Right cardiac atrium (tissue), 5 donors: ENCODE measurements around the gene CNTNAP2. TPM values are rescaled to one million over a fixed set of nuclear protein-coding genes. Genes with fewer than 3 reads are reported as not detected.

Source experiments
- ATAC-seq, 2 donors: fragments of 200-7000 bp; cut with Tn5 transposase; one replicate each; pipeline versions ENCODE4 v1.8.0 to v1.9.1; 2020; ENCODE audit warnings: moderate library complexity in 2 of 2, mild to moderate bottlenecking in 1 of 2
- DNase-seq, 3 donors: peaks; one replicate each; pipeline ENCODE4 v3.0.0-alpha.2; 2020
- H3K27ac ChIP-seq: one replicate; pipeline ENCODE4 v1.5.1; 2013; ENCODE audit warnings: mild to moderate bottlenecking, low read length, control low read depth, moderate library complexity
- H3K27me3 ChIP-seq: one replicate; pipeline ENCODE4 v1.6.1; 2013; ENCODE audit not compliant: control insufficient read depth, insufficient read depth
- H3K4me1 ChIP-seq: one replicate; pipeline ENCODE4 v1.6.1; 2013; ENCODE audit warnings: low read length; ENCODE audit not compliant: control insufficient read depth, insufficient read depth
- H3K4me3 ChIP-seq: one replicate; pipeline ENCODE4 v1.5.1; 2013; ENCODE audit warnings: low read length, control low read depth
- H3K9me3 ChIP-seq: one replicate; pipeline ENCODE4 v1.6.1; 2013; ENCODE audit warnings: low read length; ENCODE audit not compliant: control insufficient read depth
- WGBS: extraction: QIAGEN DNeasy Blood & Tissue Kit; methylation state at CpG from one replicate; pipeline ENCODE4 v1.1.7; 2013; 5-methylcytosine and 5-hydroxymethylcytosine counted together
- intact Hi-C, 4 donors: fragments of 100-400 bp; cut with DNase I; formaldehyde crosslinking; loops; one replicate each; pipeline versions ENCODE4 v1.11.0 to v1.14.0; 2022 to 2023
- polyA plus RNA-seq: library from polyadenylated mRNA; stranded (reverse); fragments of 200-250 nt; gene quantifications from one replicate; pipeline ENCODE4 v1.2.3, GENCODE V29; 2013
- total RNA-seq, 4 donors: library from RNA; stranded (reverse); fragmentation: NEBNext Ultra II Directional; extraction: Animal tissue kit (Norgen Biotek cat#: 25700); gene quantifications; one replicate each; pipeline ENCODE4 v1.2.1, GENCODE V29; 2021
- donor health status: healthy with polysubstance abuse.
- donor health status: DM: no; HTN: yes; CAD: no.
- donor health status: DM: no; HTN: no; CAD: no.
- donor health status: DM: no; HTN: yes; CAD: no; lungs with severe emphysema.
- donor health status: DM: yes; HTN: yes; CAD: no.

The CNTNAP2 gene
- total and polyA plus RNA-seq, 5 donors = 0.23 to 1.7 (median 0.91) TPM; not detected in 1

DNA sequence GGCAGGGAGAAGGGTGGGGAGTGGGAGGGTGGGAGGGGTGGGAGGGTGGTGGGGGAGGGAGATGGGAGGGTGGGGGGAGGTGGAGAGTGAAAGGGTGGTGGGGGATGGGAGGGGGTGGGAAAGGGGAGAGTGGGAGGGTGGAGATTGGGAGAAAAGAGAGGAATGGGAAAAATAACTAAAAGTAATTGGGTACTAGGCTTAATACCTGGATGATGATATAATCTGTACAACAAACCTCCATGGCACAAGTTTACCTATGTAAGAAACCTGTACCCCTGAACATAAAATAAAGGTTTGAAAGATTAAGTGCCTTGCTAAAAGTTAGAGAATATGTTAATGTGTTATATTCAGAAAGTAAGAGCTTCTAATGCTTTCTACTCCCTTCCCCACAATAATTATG, 564.9 kb downstream of the CNTNAP2 start:
- ATAC-seq (no peak), DNase-seq (no peak)
- Histone ChIP-seq H3K9me3 (no peaks in the 10 kb centered on the region), H3K4me1 (no peaks in the 10 kb centered on the region), H3K4me3 (no peak overlapping the region), H3K27ac (no peak overlapping the region), H3K27me3 (no peaks in the 10 kb centered on the region)
- intact Hi-C loops = no loop called here

DNA sequence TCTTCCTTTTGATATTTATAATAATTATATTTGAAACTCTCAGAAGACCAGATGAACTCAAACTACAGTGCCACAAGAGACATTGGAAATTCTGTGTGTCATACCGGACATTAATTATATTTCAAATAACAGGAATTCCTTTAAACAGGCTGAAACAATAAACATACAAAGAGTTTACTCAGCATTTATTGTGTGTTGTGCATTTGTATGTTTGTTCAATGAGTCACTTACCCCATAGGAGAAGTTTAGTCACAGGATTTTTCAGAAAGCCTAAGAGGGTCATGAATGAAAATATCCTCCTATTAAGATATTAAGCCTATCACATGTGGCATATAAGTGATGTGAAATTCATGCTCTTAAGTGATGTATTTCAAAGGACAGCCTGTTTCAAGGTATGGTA, 566.8 kb downstream of the CNTNAP2 start:
- 75% methylated on average over 1 of the region's 1 CpG for WGBS
- intact Hi-C loops = no loop called here

DNA sequence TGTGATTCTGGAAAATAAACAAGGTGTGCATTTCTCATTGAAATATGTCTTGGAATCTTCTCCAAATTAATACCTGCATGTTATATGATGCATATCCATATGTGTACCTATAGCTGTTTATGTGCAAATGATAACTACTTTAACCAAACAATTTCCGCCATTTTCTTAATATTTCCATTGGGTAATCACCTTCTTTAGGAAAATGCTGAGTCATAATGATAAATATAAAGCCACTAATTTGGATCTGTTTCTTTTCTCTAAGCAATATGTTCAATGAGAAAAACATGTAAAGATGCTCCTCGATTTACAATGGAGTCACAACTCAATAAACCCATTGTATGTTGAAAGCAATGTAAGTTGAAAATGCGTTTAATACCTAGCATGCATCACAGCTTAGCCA, 574.4 kb downstream of the CNTNAP2 start:
- H3K27me3 ChIP-seq = no peaks in the 10 kb centered on the region
- no peak overlapping the region for H3K4me3 ChIP-seq
- H3K4me1 ChIP-seq = no peaks in the 10 kb centered on the region
- no peak for ATAC-seq
- no peak for DNase-seq
- no peak overlapping the region for H3K27ac ChIP-seq
- intact Hi-C loops = no loop called here
- WGBS = 87% methylated on average over 3 of the region's 3 CpGs
- H3K9me3 ChIP-seq = no peaks in the 10 kb centered on the region

More for the DNA sequence above, 566.8 kb downstream of the CNTNAP2 start:
- H3K27me3 ChIP-seq = no peaks in the 10 kb centered on the region
- ATAC-seq (no peak), DNase-seq (no peak)
- no peaks in the 10 kb centered on the region for H3K4me1 ChIP-seq
- no peak overlapping the region for H3K4me3 ChIP-seq
- no peaks in the 10 kb centered on the region for H3K9me3 ChIP-seq
- H3K27ac ChIP-seq = no peak overlapping the region

DNA sequence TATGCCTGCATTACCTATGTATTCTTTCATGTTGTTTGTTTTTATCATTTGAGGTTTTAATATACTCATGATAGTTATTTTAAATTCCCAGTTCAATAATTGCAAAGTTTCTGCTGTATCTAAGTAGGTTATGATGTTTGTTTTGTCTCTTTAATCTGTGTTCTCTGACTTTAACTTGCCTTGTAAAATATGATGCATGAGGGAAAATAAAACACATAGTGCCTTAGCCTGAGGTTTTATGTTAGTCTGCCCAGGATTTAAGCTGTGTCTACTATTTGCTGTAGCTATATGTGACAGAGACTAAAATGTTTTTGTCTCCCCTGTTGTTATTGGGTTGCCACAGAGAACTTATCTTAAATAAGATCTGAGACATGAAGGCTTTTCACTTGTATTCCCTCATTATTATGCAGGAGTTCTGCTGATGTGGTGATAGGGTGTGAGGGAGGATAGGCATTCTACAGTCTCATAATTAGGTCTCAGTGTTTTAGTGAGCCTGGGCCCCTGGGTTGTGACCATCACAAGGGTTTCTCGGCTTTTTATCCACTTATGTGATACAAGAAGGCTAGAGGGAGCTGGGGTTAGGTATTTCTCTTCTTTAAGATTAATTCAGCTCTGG, 582.5 kb downstream of the CNTNAP2 start:
- Histone ChIP-seq H3K27ac (no peak overlapping the region), H3K4me3 (no peak overlapping the region), H3K4me1 (no peaks in the 10 kb centered on the region), H3K9me3 (no peaks in the 10 kb centered on the region), H3K27me3 (no peaks in the 10 kb centered on the region)
- no peak for ATAC-seq
- no peak for DNase-seq
- 79% methylated on average over 1 of the region's 1 CpG for WGBS
- intact Hi-C loops = no loop called here

DNA sequence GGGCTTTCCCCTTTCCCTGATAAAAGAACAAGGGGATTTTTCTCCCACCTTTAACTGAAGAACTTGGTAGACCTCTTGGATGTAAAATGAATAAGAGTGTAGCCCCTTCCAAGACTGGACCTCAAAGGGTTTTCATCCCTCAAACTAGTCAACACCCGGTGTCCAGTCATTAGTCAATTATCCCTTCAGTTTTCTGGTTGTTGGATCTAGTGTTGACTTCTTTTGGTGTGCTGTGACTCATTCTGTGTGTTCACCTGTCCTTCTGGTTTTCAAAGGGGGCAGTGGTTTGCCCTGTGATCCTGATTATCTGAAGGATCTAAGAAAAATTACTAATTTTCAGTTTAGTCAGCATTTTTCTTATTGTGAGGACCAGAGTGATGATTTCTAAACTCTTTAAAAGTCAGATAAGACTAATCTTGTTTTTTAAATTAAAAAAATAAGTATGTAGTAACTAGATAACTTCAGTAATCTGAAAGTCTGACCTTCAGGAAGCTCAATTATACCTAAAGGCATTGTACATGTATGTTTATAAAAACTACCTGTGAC, 583.5 kb downstream of the CNTNAP2 start:
- Histone ChIP-seq H3K27me3 (no peaks in the 10 kb centered on the region), H3K4me3 (no peak overlapping the region), H3K27ac (no peak overlapping the region), H3K4me1 (no peaks in the 10 kb centered on the region), H3K9me3 (no peaks in the 10 kb centered on the region)
- no peak for ATAC-seq
- no peak for DNase-seq
- intact Hi-C loops = no loop called here
- WGBS = 87% methylated on average over 1 of the region's 1 CpG

DNA sequence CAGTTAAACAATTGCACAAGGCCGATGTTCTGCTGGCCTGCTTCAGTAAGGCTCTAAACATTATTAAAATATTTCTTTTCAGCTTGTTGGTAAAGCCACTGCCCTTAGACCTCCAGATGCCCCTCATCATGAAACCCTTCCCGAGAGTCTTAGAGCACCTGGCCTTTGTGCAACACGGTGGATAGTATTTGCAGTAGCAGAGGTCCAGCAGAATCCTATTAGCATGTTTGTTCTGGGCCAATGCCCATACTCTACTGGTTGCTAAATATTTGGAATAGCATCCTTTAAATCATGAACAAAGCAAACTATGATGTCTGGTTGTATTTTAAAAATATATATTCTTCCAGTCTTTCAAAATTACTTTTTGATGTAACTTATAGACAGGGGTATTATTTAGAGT, 584.6 kb downstream of the CNTNAP2 start:
- no peaks in the 10 kb centered on the region for H3K4me1 ChIP-seq
- DNase-seq = no peak
- no peak overlapping the region for H3K4me3 ChIP-seq
- no peak for ATAC-seq
- WGBS = 36% methylated on average over 3 of the region's 3 CpGs
- H3K27ac ChIP-seq = no peak overlapping the region
- H3K9me3 ChIP-seq = no peaks in the 10 kb centered on the region
- intact Hi-C loops = no loop called here
- no peaks in the 10 kb centered on the region for H3K27me3 ChIP-seq

DNA sequence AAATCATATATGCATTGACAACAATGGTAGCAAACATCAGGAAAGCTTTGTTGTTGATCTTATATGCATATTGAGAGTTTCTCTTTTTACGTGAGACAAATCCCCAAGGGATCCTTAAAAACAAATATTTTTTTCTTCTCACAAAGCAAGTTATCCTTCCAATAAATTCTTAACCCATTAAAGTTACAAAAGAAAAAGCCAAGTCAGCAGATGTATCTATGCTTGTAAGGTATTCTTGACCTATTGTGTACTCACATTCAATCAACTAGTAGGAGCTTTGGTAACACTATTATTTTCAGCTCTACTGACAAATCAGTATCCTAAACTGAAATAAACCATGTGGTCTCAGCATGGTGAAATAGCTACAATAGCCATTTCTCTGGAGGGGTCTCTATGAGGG, 586.3 kb downstream of the CNTNAP2 start:
- WGBS = 52% methylated on average over 1 of the region's 1 CpG

DNA sequence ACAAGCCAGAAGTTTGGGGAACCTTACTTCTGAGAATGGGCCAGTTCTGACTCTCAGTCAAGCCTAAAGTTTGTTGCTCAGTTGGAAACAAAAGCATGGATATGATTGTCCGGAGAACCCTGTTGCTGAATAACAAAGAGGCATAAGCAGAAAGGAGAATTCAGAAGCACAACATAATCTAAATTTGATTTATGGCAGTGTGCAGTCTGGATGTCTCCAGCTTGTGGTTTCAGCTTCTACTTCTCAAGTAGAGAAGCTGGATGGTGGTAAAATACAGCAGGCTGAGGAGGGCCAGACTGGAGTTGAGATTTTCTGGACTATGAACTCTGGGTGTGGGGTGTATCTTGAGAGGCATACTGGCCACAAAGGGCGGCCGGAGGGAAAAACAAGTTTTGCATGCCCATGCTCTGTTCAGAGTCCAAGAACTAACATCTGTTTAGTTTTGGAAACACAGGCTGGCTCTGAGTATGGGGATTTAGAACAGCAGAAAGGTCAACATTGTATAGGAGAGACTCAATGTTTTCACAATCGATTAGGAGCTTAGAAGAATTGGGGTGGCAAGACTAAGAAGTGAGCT, 592.9 kb downstream of the CNTNAP2 start:
- H3K27me3 ChIP-seq = no peaks in the 10 kb centered on the region
- DNase-seq (no peak), ATAC-seq (no peak)
- 62% methylated on average over 4 of the region's 4 CpGs for WGBS
- H3K27ac ChIP-seq = no peak overlapping the region
- H3K9me3 ChIP-seq = no peaks in the 10 kb centered on the region
- no peak overlapping the region for H3K4me3 ChIP-seq
- intact Hi-C loops = no loop called here
- no peaks in the 10 kb centered on the region for H3K4me1 ChIP-seq

More for the DNA sequence above, 586.3 kb downstream of the CNTNAP2 start:
- intact Hi-C loops = no loop called here
- Histone ChIP-seq H3K27ac (no peak overlapping the region), H3K4me1 (no peaks in the 10 kb centered on the region), H3K27me3 (no peaks in the 10 kb centered on the region), H3K4me3 (no peak overlapping the region), H3K9me3 (no peaks in the 10 kb centered on the region)
- DNase-seq (no peak), ATAC-seq (no peak)

DNA sequence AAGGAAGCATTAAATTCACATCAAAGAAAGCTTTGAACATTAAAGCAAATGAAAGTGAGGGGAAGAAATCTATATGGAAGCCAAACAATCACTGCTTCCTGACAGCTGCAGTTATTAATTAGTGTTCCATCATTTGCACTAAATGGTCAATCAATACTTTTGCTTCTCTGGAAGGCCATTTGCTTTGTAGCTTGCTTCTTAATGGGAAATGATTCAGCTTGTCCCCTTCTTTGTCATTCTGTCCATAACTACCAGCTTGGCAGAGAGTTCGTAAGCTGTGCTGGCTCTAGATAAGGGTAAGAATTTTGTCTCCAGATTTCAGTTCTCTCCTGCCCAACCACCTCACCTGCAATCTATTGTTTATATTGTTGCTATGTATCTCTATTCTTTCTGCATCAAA, 596.6 kb downstream of the CNTNAP2 start:
- Histone ChIP-seq H3K27ac (no peak overlapping the region), H3K4me1 (no peaks in the 10 kb centered on the region), H3K27me3 (no peaks in the 10 kb centered on the region), H3K4me3 (no peak overlapping the region), H3K9me3 (no peaks in the 10 kb centered on the region)
- intact Hi-C loops = no loop called here
- 70% methylated on average over 1 of the region's 1 CpG for WGBS
- DNase-seq = no peak
- no peak for ATAC-seq

DNA sequence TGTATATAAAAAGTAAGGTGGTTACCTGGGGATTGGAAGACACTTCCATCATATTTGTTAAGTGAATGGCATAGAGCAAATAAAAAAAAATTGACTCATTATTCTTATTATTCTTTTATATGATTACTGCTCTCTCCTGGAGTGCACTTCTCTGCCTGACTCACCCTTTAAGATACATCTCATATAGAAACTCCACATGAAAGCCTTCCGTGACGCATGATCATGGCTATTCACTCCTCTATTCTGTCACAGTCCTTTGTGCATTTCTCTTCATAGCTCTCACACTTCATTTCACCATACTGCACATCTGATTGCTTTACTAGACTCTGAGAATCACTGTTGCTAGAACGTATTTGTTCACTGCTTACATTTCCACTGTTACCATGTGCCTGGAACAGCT, 597.3 kb downstream of the CNTNAP2 start:
- no peak overlapping the region for H3K27ac ChIP-seq
- DNase-seq (no peak), ATAC-seq (no peak)
- H3K4me3 ChIP-seq = no peak overlapping the region
- intact Hi-C loops = no loop called here
- no peaks in the 10 kb centered on the region for H3K4me1 ChIP-seq
- H3K27me3 ChIP-seq = no peaks in the 10 kb centered on the region
- WGBS = 87% methylated on average over 3 of the region's 3 CpGs
- no peaks in the 10 kb centered on the region for H3K9me3 ChIP-seq

DNA sequence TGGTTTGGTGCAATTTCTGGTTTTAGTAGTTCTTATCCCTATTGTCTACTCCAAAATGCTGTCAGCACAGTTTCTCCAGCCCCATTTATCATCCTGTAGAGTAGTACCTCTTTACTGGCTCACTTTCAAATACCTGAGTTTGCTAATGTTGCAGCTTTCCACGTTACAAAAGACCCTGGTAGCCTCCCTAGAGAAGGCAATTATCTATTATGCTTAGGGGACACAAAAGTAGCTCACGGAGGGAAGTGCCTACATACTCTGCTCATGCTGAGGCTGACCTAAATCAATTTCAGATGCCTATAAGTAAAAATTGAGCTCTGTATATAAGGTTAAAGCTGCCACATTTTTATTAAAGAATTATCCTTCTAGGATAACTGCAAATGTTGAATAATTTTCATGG, 603.6 kb downstream of the CNTNAP2 start:
- Histone ChIP-seq H3K4me1 (no peaks in the 10 kb centered on the region), H3K27ac (no peak overlapping the region), H3K27me3 (no peaks in the 10 kb centered on the region), H3K9me3 (no peaks in the 10 kb centered on the region), H3K4me3 (no peak overlapping the region)
- WGBS = 59% methylated on average over 2 of the region's 2 CpGs
- intact Hi-C loops = no loop called here
- no peak for DNase-seq
- ATAC-seq = no peak

DNA sequence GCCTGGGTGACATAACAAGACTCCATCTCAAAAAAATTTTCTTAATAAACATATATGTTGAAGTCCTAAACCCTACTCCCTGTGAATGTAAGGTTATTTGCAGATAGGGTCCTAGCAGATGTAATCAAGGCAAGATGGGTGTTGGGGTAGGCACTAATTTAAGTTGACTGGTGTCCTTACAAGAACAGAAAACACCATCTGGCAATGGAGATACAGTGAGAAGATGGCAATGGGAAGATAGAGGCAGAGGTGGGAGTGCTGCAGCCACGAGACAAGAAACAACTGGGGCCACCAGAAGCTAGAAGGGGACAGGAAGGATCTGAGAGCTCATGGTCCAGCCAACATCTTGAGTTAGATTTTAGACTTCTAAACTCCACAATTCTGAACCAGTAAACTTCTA, 606.4 kb downstream of the CNTNAP2 start:
- intact Hi-C loops = no loop called here
- WGBS = 68% methylated on average over 1 of the region's 1 CpG
- H3K4me1 ChIP-seq = no peaks in the 10 kb centered on the region
- no peak overlapping the region for H3K4me3 ChIP-seq
- H3K27ac ChIP-seq = no peak overlapping the region
- DNase-seq = no peak
- no peaks in the 10 kb centered on the region for H3K27me3 ChIP-seq
- ATAC-seq = no peak
- H3K9me3 ChIP-seq = no peaks in the 10 kb centered on the region
